GM19438 (cell line): ENCODE results near the gene PROM1.
A peak's percentile ranks its signal among the peaks of the same experiment; 100 is the strongest.

ENCODE experiments used
- ATAC-seq: cut with Tn5 transposase; IDR thresholded peaks from one replicate; pipeline ENCODE4 v1.9.1; 2021; ENCODE audit warnings: low read depth; ENCODE audit not compliant: unreplicated experiment

PROM1 gene

DNA sequence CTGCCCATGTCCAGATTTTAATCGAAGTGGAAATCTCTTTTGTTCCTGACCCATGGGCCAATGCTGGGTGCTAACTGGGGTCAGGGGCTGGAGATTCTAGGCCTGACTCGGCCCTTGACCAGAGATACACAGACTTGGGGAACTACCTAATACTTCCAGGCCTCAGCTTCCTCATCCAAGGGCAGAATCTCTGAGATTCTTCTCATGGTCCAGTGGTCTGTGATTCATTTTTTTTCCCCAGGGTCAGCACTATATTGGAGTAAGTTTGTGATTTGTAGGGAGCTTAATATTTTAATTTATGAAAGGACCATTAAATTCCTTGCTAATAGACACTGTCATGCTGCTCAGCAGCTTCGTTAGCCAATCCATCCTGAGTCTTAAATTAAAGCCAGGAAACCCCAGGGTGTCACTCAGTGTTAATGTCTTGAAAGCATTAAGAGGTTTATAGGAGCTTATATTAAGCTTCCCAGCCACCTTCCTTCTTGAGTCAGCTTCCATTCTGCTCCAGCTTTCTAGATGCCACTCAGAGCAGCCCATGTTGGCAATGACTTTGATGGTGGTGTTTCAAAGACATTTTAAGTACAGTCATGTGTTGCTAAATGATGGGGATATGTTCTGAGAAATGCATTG is 27.0 kb upstream of the PROM1 start:
- ATAC-seq: no peak

DNA sequence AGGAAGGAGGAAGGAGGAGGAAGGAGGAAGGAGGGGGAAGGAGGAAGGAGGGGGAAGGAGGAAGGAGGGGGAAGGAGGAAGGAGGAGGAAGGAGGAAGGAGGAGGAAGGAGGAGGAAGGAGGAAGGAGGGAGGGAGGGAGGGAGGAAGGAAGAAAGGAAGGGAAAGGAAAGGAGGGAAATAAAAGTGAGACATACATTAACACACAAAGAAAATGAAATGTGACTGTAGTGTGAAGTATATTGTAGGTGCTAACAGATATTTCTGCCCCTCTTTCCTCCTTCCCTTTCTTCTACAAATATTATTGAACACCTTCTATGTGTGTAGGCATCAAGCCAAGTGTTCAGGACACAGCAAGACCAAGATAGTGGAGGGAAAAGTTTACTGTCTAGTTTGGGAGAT is 26.4 kb upstream of the PROM1 start:
- no peak for ATAC-seq

DNA sequence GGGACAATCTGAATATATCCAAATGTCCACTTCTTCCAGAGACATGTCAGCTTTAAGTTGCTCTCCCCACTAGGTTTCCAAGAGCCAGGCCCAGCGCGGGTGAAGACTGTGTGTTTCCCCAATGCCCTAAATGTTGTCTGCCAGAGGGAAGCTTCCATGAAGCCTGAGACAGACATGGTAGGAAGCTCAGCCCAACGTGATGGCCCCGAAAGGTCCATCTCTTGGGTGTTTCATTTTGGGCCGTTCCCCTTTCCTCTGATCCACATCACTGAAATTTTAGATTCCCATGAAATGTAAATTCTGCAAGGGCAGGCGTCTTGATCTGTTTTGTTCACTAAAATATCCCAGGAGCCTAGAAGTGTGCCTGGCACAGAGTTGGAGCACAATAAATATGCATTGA is 25.4 kb upstream of the PROM1 start:
- no peak for ATAC-seq

DNA sequence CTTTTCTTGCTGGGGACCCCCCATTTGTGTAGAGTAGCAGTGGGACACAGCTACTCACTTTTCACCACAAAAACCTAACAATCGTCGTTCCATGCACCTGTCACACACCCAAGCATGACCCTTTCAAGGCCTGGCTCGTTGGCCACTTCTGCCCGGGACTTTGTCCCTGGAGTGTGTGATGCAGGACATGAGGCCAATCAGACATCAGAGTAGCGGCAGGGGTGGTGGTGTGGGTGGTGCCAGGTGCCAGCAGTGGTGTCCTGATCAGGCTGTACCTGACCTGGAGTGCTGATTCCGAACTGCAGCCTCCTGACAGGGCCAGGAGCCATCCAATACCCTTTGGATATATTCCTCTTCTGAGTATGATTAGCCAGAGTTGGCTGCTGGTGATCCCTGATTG is 23.1 kb upstream of the PROM1 start:
- ATAC-seq: no peak

DNA sequence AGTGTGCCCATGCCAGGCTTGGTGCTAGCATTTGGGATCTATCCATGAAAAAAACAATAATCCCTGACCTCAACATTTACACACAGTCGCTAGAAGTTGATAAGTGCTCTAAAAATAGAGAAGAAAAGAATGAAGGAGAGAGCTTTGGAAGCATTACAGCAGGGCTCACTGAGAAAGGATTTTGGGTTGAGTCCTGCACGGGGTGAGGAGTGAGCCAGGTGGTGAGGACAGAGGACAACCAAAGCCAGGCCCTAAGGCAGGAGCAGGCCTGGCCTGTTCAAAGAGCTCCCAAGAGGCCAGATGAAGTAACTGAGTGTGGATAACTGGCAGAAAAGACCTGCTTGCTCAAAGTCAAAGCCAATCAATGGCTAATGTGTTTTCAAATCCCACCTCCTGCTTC is 20.7 kb upstream of the PROM1 start:
- no peak for ATAC-seq

DNA sequence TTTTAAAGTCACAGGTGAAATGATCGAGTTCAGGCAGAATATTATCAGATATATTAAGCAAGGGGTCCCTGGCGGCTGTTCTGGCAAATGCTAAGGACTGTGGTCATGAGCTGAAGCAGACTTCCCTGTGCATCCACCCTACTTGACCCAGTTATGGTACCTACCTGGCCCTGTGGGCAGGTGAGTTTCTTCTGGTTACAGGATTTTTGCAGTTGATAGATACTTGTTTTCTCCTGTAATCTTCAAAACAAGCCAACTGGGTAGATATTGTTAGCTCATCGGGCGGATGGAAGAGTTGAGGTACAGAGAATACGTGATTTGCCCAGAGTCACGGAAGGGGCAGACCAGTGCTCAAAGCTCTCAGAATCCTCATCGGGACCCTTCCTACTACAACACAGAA is 18.5 kb upstream of the PROM1 start:
- ATAC-seq: no peak

DNA sequence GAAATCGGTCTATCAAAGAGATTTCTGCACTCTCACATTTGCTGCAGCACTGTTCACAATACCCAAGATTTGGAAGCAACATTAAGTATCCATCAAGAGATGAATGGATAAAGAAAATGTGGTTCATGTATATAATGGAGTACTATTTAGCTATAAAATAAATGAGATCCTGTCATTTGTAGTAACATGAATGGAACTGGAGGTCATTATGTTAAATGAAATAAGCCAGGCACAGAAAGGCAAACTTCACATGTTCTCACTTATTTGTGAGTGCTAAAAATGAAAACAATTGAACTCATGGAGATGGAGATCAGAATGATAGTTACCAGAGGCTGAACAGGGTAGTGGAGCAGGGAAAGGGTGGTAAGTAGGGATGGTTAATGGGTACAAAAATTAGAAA is 17.0 kb upstream of the PROM1 start:
- no peak for ATAC-seq

DNA sequence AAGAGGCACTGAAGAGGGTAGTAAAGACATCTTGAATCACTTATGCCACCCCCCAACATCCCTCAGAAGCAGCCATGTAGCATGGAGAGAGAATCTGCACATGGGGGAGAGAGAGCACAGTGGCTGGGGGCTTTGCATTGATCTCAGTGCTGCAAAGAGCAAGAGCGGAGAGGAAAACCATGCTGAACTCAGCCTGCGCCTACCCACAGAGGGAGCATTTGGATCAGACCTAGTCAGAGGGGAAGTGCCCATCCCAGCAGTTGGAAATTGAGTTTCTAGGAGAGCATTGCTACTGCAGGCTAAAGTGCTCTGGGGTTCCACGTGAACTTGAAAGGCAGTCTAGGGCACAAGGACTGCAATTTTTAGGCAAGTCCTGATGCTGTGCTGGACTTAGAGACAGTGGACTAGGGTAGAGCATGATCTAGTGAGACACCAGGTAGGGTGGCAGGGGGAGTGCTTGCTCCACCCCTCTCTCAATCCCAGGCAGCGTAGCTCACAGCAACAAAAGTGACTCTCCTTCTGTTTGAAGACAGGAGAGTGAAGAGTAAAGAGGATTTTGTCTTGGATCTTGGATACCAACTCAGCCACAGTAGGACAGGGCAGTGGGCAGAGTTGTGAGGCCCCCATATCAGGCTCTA is 9.0 kb upstream of the PROM1 start:
- no peak for ATAC-seq

DNA sequence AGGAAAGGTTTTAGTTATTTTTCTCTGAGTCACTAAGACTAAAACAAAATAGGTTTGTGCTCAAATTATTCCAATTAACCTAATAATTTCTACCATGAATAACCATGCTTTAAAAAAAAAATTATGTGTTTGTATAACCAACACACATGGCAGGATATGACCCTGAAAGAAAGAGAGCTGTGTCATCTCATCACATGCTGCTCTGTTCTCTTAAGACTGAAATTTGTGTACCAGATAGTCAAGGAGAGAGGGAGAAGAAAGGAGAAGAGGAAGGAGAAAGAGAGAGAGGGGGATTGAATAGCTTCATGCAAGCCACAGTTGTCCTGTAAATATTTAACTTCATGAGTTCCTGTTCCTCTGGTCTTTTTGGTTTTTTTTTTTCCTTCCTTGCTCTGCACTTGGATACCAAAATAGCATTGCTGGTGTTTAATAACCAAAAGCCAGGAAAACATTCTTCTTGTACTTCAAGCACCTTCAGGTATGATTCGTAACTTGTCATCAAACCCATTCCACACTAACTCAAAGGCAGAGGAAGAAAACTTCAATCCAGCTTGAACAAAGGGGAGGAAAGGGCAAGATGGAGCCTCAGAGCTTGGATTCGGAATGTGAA is 6.4 kb upstream of the PROM1 start:
- ATAC-seq: no peak

DNA sequence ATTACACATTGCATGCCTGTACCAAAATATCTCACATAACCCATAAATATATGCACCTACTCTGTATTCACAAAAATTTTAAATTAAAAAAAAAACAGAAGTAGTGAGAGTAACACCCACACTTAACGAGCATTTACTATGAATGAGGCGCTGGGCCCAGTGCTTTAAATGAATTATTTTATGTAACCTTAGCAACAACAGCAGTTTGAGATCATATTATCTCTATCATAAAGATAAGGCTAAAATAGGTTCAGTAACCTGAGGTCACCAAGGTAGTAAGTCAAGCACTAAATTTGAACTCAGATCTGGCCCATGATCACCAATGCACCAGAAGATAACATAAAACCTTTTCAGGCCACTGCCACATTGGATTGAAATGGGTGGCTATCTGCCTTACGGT is 5.3 kb upstream of the PROM1 start:
- ATAC-seq: no peak

DNA sequence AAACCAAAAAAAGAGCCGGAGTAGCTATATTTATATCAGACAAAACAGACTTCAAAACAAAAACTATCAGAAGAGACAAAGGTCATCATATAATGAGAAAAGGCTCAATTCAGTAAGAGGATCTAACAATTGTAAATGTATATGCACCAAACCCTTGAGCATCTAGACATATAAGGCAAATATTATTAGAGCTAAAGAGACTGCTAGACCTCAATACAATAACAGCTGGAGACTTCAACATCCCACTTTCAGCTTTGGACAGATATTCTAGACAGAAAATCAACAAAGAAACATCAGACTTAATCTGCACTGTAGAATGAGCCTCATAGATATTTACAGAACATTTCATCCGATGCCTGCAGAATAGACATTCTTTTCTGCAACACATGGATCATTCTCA is 4.8 kb upstream of the PROM1 start:
- ATAC-seq: no peak

DNA sequence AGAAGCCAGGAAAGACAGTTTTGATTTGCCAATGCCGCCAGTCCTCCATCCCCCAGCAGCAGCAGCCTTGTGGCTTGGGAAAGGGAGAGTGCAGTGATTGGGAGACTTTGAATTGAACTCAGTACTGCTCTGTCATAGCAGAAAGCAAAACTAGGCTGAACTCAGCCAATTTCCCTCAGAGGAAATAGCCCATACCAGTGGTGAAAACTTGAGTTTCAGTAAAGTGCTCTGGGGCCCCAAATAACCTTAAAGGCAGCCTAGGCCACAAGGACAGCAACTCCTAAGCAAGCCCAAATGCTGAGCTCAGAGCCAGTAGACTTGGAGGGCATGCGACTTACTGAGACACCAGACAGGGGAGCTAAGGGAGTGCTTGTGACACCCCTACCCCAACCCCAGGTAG is 2.0 kb upstream of the PROM1 start:
- no peak for ATAC-seq

DNA sequence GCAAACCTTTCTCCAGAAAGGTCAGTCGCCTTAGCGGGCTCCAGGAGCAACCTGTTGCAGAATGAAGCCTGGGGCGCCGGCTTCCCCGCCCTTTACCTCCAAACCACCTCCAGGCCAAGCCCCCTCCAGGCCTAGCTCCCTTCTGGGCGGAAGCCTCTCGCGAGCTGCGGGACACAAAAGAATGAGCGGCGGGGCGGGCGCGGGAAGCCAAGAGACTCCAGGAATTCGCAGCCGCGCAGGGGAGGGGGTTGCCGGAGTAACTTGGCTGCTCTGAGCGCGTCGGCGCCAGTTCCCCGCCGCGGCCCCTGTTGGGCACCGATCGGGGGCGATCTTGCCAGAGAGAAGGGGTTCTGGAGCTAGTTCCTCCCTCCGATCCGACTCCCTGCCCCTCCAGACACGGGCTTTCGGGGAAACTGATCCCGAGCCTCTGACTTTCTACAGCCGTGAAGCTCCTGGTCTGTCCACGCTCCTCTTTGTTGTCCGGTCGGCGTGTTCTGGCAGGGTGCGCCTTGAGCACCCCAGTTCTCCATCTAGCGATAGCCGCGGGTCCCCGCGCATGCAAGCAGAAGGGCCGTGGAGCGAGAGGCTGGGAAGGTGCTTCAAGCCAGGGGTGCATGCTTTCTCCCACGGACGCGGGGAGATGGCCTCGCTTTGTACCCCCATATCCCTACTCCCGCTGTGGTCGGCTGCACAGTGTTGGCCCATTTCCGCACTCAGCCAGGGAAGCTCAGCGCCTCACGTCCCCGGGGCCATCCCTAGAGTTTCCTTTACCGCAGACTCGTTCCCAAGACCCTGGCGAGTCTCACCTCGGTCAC is 1.2 kb downstream of the PROM1 start:
- ATAC-seq: no peak

DNA sequence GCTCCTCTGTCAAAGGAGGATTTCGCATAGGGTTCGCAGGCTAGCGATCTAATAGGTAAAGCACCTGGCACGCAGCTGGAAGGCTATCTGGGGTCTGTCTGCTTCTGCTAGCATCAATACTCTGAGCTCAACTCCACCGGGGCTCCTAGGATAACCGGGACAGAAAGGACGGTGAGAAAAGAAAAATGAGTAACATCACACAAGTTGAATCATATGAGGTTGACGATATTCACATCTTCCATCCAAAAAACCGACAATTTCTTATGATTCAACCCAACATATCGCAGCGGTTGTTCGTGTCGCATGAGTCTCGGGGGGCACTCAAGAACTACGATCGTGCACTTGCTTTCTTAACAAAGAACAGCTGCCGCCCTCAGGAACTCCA is 1.8 kb downstream of the PROM1 start:
- no peak for ATAC-seq

DNA sequence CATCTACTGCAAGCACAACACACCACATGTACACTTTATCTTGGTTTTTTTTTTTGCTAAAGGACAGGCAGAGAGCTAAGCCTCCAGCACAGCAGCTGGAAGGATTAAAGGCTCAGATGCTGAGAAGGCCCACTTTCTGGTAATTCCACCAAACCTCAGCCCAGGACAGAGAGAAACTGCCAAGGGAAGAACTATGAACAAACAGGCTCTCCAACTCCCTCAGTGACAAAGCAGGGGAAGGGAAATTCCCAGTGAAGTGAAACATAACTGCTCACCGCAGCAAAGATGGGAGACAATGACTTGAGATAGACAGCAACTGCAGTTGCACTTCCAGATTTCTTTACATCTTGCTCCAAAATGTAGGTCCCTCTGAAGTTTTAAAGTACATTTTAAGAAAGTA is 4.8 kb downstream of the PROM1 start:
- ATAC-seq: peak; percentile 74

DNA sequence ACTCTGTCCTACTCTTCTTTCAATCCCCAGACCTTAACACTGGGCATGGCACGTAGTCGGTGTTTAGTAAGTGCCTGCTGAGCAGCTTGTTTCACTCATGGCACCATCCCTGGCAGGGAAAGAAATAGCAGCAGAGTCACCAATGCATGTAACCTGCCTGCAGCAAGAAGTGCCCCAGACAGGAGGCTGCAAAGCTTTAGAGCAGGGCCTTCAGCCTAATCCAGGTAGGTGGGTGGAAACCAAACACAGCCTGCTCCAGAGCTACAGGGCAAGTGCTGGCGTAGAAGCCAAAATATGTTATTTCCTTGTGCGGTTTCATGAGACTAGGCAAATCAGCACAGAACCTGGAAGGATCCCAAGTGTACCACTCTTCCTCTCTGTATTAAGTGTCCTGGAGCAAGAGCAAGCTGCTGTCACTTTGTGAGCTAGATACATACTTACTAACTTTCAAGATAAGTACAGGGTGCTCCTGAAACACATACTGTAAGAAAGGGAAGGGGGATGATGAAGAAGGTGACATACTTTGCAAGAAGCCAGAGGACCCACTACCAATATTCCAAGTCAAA is 5.5 kb downstream of the PROM1 start:
- no peak for ATAC-seq

DNA sequence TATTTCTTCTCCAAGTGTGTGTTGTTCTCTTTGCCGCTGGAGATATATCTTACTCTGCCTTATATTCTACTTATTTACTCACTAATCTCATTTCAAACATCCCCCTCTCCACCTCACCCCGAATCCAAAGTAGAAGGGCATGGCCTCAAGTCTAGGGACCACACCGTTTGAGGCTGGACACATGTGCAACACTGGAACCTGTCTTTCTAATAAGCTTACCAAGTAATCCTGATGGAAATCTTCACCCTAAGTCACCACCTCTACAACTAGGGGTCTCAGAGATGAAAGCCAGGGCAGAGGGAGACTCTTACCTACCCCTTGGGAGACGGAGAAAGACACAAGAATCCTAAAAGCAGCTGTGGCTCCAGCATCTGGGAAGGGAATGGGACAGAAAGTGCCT is 6.0 kb downstream of the PROM1 start:
- no peak for ATAC-seq

DNA sequence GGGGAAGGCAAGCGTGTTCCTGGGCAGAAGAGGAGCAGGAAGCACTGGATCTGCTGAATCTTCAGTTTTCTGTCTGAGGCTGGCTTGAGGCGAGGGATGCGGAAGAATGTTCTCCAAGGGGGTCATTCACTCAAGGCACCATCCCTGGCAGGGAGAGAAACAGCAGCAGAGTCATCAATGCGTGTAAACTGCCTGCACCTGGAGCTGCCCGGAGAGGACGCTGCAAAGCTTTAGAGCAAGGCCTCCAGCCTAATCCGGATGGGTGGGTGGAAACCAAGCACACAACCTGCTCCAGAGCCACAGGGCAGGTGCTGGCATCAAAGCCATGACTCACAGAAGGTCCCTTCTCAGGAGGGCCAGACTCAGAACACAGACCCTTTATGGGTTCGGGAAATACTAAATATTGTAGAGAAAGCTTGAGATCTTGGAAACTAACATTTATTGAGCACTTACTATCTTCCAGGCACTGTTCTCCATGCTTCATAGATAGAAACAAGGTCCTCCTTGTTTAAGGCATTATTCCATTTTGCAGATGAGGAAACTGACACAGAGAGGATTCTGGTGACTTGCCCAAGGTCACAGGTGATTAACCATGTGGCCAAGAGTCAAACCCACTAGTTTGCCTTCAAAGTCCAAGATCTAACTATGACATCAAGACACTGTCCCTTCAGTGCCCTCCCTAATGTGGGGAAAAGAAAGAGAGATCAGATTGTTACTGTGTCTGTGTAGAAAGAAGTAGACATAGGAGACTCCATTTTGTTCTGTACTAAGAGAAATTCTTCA is 7.7 kb downstream of the PROM1 start:
- no peak for ATAC-seq

DNA sequence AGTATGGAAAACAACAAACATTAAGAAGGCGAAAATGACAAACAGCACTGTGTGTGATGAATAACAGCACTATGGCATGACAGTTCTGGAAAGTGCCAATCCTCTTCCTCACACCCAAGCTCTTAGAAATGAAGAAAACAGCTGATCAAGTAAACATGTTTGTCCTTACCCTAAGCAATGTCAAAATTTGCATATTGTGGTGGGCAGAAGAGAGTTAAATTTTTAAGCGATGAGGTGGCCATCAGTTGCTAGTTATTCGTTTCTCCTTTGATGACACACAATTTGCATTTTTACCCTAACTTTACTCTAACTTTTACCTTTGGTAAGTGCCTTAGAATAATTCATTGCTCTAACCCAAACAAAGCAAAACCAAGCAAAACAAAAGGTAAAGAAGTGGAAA is 8.8 kb downstream of the PROM1 start:
- ATAC-seq: no peak

DNA sequence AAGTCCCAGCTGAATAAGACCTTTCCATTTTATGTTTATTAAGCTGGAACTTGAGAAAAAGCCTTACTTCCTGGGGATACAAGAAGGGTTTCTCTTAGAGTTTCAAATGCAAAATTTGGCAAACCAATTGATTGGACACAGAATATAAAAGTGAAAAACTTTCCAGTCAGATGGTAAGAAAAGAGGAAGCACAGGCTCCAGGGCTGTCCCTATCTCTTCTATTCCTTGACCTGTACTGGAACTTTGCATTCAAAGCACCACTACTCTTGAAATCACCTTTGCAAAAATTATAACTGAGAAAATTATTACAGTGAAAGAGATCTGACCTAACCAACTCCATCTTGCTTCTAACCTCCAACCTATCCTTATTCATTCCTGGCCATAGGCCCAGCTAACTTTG is 11.7 kb downstream of the PROM1 start:
- no peak for ATAC-seq

DNA sequence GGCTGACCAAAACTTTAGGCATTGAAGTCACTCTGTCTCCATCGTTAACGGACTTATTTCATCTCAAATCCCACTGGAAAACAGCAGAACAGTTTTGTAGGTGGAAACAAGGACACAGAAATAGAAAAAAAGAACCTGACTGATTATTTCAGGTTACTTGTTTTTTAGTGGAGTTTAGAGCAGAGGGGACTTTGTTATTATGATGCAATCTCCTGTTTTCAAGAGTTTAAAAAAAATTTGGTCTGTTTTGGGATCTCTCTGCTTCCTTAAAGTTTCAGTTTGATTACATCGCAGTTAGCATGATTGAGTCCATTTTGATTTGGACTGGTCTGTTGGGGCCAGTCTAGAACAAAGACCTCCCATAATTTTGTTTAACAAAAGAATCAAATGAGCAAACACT is 13.6 kb downstream of the PROM1 start:
- ATAC-seq: no peak
